Hippocampal formation (tissue), 2 donors: ENCODE data around the gene SLC2A6.

Experiments used
- DNase-seq, 2 donors: peaks; one replicate each; lab custom pipeline; 2025; lab: John Stamatoyannopoulos, UW

Gene SLC2A6

GRCh38 chr9:133496861-133497842 lies 18.3 kb upstream of the SLC2A6 start:
- DNase-seq: no peak

- no peak for DNase-seq
Measured at GRCh38 chr9:133495327-133496293, 16.7 kb upstream of the SLC2A6 start.

GRCh38 chr9:133494636-133495326 lies 15.9 kb upstream of the SLC2A6 start:
- DNase-seq: no peak

- DNase-seq: no peak
Measured at GRCh38 chr9:133493845-133494540, 15.1 kb upstream of the SLC2A6 start.

- no peak for DNase-seq
Measured at GRCh38 chr9:133493428-133493827, 14.5 kb upstream of the SLC2A6 start.

- no peak for DNase-seq
Measured at GRCh38 chr9:133492061-133493021, 13.4 kb upstream of the SLC2A6 start.

- DNase-seq: no peak
Measured at GRCh38 chr9:133491656-133491925, 12.7 kb upstream of the SLC2A6 start.

GRCh38 chr9:133490865-133491655 lies 12.2 kb upstream of the SLC2A6 start:
- no peak for DNase-seq

GRCh38 chr9:133490201-133490681 lies 11.3 kb upstream of the SLC2A6 start:
- no peak for DNase-seq

GRCh38 chr9:133489253-133490190 lies 10.6 kb upstream of the SLC2A6 start:
- no peak for DNase-seq

GRCh38 chr9:133488686-133489252 lies 9.9 kb upstream of the SLC2A6 start:
- no peak for DNase-seq

GRCh38 chr9:133487331-133487725 lies 8.4 kb upstream of the SLC2A6 start:
- no peak for DNase-seq

GRCh38 chr9:133485531-133486260 lies 6.8 kb upstream of the SLC2A6 start:
- DNase-seq: no peak

GRCh38 chr9:133484671-133485437 lies 6.0 kb upstream of the SLC2A6 start:
- no peak for DNase-seq

- DNase-seq: no peak
Measured at GRCh38 chr9:133483611-133484010, 4.7 kb upstream of the SLC2A6 start.
